Measurements from ENCODE around the gene IFNGR2.
A peak's percentile ranks its signal among the peaks of the same experiment; 100 is the strongest.
"Not testable (repeated sequence)": the region's sequence is repeated elsewhere in the genome, so short reads cannot be mapped to it uniquely, and the experiment has no call there.

Gene IFNGR2

GRCh38 chr21:33395891-33396331, 7.3 kb upstream of the IFNGR2 start:
- intact Hi-C loops (cut with DNase I), result no loop called here

GRCh38 chr21:33396436-33396835, 6.8 kb upstream of the IFNGR2 start:
- no peak for DNase-seq
- intact Hi-C loops (cut with DNase I), result no loop called here

More at GRCh38 chr21:33395891-33396331, 7.3 kb upstream of the IFNGR2 start:
- DNase-seq, result no peak

GRCh38 chr21:33396951-33397350, 6.3 kb upstream of the IFNGR2 start:
- intact Hi-C loops (cut with DNase I), result no loop called here
- no peak for DNase-seq

GRCh38 chr21:33397717-33398116, 5.5 kb upstream of the IFNGR2 start:
- intact Hi-C loops (cut with DNase I), result no loop called here
- no peak for DNase-seq

- intact Hi-C loops (cut with DNase I), result no loop called here
- no peak for DNase-seq
Observed at GRCh38 chr21:33398361-33398760, 4.9 kb upstream of the IFNGR2 start.

- no peak for DNase-seq
- intact Hi-C loops (cut with DNase I), result no loop called here
Observed at GRCh38 chr21:33401630-33401992, 1.6 kb upstream of the IFNGR2 start.

GRCh38 chr21:33402001-33402979, 923 bp upstream of the IFNGR2 start:
- intact Hi-C loops (cut with DNase I), result no loop called here

GRCh38 chr21:33403786-33404585, 773 bp downstream of the IFNGR2 start:
- peak; percentile 22 to 90 (median 67) for DNase-seq
- intact Hi-C loops (cut with DNase I), result no loop called here

More at GRCh38 chr21:33402001-33402979, 923 bp upstream of the IFNGR2 start:
- peak; percentile 21 to 77 (median 55) for DNase-seq

GRCh38 chr21:33406493-33406892, 3.3 kb downstream of the IFNGR2 start:
- intact Hi-C loops (cut with DNase I), result no loop called here
- DNase-seq, result no peak

- no peak for DNase-seq
- intact Hi-C loops (cut with DNase I), result no loop called here
Observed at GRCh38 chr21:33411949-33412430, 8.8 kb downstream of the IFNGR2 start.

- DNase-seq; intact Hi-C loops (cut with DNase I): not testable (repeated sequence)
Observed at GRCh38 chr21:33412439-33412831, 9.2 kb downstream of the IFNGR2 start.

- no peak for DNase-seq
- intact Hi-C loops (cut with DNase I), result no loop called here
Observed at GRCh38 chr21:33412832-33413519, 9.8 kb downstream of the IFNGR2 start.

- DNase-seq, result no peak
- intact Hi-C loops (cut with DNase I), result no loop called here
Observed at GRCh38 chr21:33414068-33414467, 10.9 kb downstream of the IFNGR2 start.

GRCh38 chr21:33414926-33415325, 11.7 kb downstream of the IFNGR2 start:
- intact Hi-C loops (cut with DNase I), result no loop called here
- DNase-seq, result no peak

GRCh38 chr21:33418691-33419090, 15.5 kb downstream of the IFNGR2 start:
- DNase-seq, result no peak
- intact Hi-C loops (cut with DNase I), result no loop called here

- intact Hi-C loops (cut with DNase I), result no loop called here
- no peak for DNase-seq
Observed at GRCh38 chr21:33419538-33420123, 16.4 kb downstream of the IFNGR2 start.

- intact Hi-C loops (cut with DNase I), result no loop called here
Observed at GRCh38 chr21:33421713-33422393, 18.6 kb downstream of the IFNGR2 start.

GRCh38 chr21:33424214-33424613, 21.0 kb downstream of the IFNGR2 start:
- no peak for DNase-seq
- intact Hi-C loops (cut with DNase I), result no loop called here

More at GRCh38 chr21:33421713-33422393, 18.6 kb downstream of the IFNGR2 start:
- DNase-seq, result no peak
